Small intestine (tissue), 7 donors: ENCODE measurements around the gene GYPC. TPM values are rescaled to one million over a fixed set of nuclear protein-coding genes. Genes with fewer than 3 reads are reported as not detected.

Experiments used
- DNase-seq, 2 donors: peaks; one replicate each; pipeline versions ENCODE4 v3.0.0 to v3.0.0-alpha.2; 2013
- FAIRE-seq: peaks from 2 replicates; lab custom pipeline; 2012; peaks lifted over from hg19 to GRCh38; lab: Jason Lieb, UNC
- H3K27ac ChIP-seq, 3 donors: one replicate each; pipeline ENCODE4 v1.5.1; 2013; ENCODE audit warnings: low read length in 2 of 3, mild to moderate bottlenecking in 2 of 3, control low read depth in 1 of 3, inconsistent platforms in 1 of 3, low read depth in 1 of 3, moderate library complexity in 1 of 3
- H3K27me3 ChIP-seq, 3 donors: one replicate each; pipeline ENCODE4 v1.6.1; 2013; ENCODE audit warnings: low read length in 3 of 3, inconsistent platforms in 1 of 3; ENCODE audit not compliant: control insufficient read depth in 3 of 3, insufficient read depth in 3 of 3
- H3K36me3 ChIP-seq, 3 donors: one replicate each; pipeline ENCODE4 v1.6.1; 2013; ENCODE audit warnings: low read length in 3 of 3, inconsistent platforms in 1 of 3, low read depth in 1 of 3, mild to moderate bottlenecking in 1 of 3, moderate library complexity in 1 of 3; ENCODE audit not compliant: control insufficient read depth in 3 of 3, insufficient read depth in 2 of 3
- H3K4me1 ChIP-seq, 3 donors: one replicate each; pipeline ENCODE4 v1.6.1; 2013; ENCODE audit warnings: low read length in 2 of 3, inconsistent platforms in 1 of 3, low read depth in 1 of 3, mild to moderate bottlenecking in 1 of 3, moderate library complexity in 1 of 3; ENCODE audit not compliant: control insufficient read depth in 3 of 3, insufficient read depth in 2 of 3
- H3K4me3 ChIP-seq, 3 donors: one replicate each; pipeline ENCODE4 v1.5.1; 2013; ENCODE audit warnings: low read length in 3 of 3, control low read depth in 1 of 3, inconsistent platforms in 1 of 3, low read depth in 1 of 3, mild to moderate bottlenecking in 1 of 3, moderate library complexity in 1 of 3
- H3K9me3 ChIP-seq, 2 donors: one replicate each; pipeline ENCODE4 v1.6.1; 2013; ENCODE audit warnings: low read depth in 1 of 2, low read length in 1 of 2; ENCODE audit not compliant: control insufficient read depth in 2 of 2, insufficient read depth in 1 of 2
- WGBS, 3 donors: extraction: QIAGEN DNeasy Blood & Tissue Kit; methylation state at CpG; one replicate each; pipeline ENCODE4 v1.1.7; 2013; 5-methylcytosine and 5-hydroxymethylcytosine counted together
- polyA plus RNA-seq, 4 donors: library from polyadenylated mRNA; stranded (reverse) in 3 of 4; unstranded in 1 of 4; fragments of 200-250 nt in 3 of 4; fragments of 120-200 nt in 1 of 4; gene quantifications; one replicate each; pipeline versions ENCODE4 v1.2.1 to v1.2.3, GENCODE V29; 2013
- donor health status: healthy with polysubstance abuse.
- donor health status: control.
- donor health status: control.
- donor health status: Bipolar disorder and iron deficiency.
- donor health status: healthy.

Gene GYPC
- polyA plus RNA-seq, 4 donors = 4.5 to 50.5 (median 29.2) TPM

GRCh38 chr2:126700677-126701076 lies 44.7 kb downstream of the GYPC start:
- no peak overlapping the region for H3K4me3 ChIP-seq
- FAIRE-seq (no peak), DNase-seq (no peak)
- no peak overlapping the region for H3K27ac ChIP-seq
- no peaks in the 10 kb centered on the region for H3K27me3 ChIP-seq
- peaks cover 0 to 6% (median 0%) of the 10 kb centered on the region in 3 donors for H3K36me3 ChIP-seq
- 37 to 52% (median 39%) methylated on average over 2 of the region's 2 CpGs for WGBS, 3 donors
- H3K9me3 ChIP-seq = no peaks in the 10 kb centered on the region
- no peaks in the 10 kb centered on the region for H3K4me1 ChIP-seq

GRCh38 chr2:126703311-126703710 lies 47.4 kb downstream of the GYPC start:
- no peaks in the 10 kb centered on the region for H3K4me1 ChIP-seq
- no peak overlapping the region for H3K4me3 ChIP-seq
- H3K27me3 ChIP-seq = no peaks in the 10 kb centered on the region
- H3K9me3 ChIP-seq = no peaks in the 10 kb centered on the region
- no peak for FAIRE-seq
- WGBS, 3 donors = 91 to 92% (median 91%) methylated on average over 7 of the region's 7 CpGs
- no peaks in the 10 kb centered on the region for H3K36me3 ChIP-seq
- no peak for DNase-seq
- H3K27ac ChIP-seq = no peak overlapping the region

- H3K9me3 ChIP-seq = no peaks in the 10 kb centered on the region
- FAIRE-seq (no peak), DNase-seq (no peak)
- H3K36me3 ChIP-seq = no peaks in the 10 kb centered on the region
- H3K4me1 ChIP-seq = no peaks in the 10 kb centered on the region
- no peaks in the 10 kb centered on the region for H3K27me3 ChIP-seq
- 80 to 97% (median 96%) methylated on average over 2 of the region's 2 CpGs for WGBS, 3 donors
- H3K4me3 ChIP-seq = no peak overlapping the region
- H3K27ac ChIP-seq = no peak overlapping the region
Observed at GRCh38 chr2:126704434-126705160, 48.6 kb downstream of the GYPC start.

GRCh38 chr2:126707191-126707590 lies 51.2 kb downstream of the GYPC start:
- FAIRE-seq (no peak), DNase-seq (no peak)
- no peaks in the 10 kb centered on the region for H3K27me3 ChIP-seq
- H3K9me3 ChIP-seq = no peaks in the 10 kb centered on the region
- WGBS, 3 donors = 68 to 74% (median 74%) methylated on average over 1 of the region's 1 CpG
- no peaks in the 10 kb centered on the region for H3K4me1 ChIP-seq
- H3K4me3 ChIP-seq = no peak overlapping the region
- no peaks in the 10 kb centered on the region for H3K36me3 ChIP-seq
- no peak overlapping the region for H3K27ac ChIP-seq

- Histone ChIP-seq H3K4me1 (no peaks in the 10 kb centered on the region), H3K9me3 (no peaks in the 10 kb centered on the region), H3K27me3 (no peaks in the 10 kb centered on the region), H3K27ac (no peak overlapping the region), H3K36me3 (no peaks in the 10 kb centered on the region), H3K4me3 (no peak overlapping the region)
- DNase-seq (no peak), FAIRE-seq (no peak)
- 70 to 80% (median 72%) methylated on average over 4 of the region's 4 CpGs for WGBS, 3 donors
Observed at GRCh38 chr2:126707941-126708340, 52.0 kb downstream of the GYPC start.

- Histone ChIP-seq H3K9me3 (no peaks in the 10 kb centered on the region), H3K27ac (no peak overlapping the region), H3K4me3 (no peak overlapping the region), H3K36me3 (no peaks in the 10 kb centered on the region), H3K27me3 (no peaks in the 10 kb centered on the region), H3K4me1 (no peaks in the 10 kb centered on the region)
- DNase-seq (no peak), FAIRE-seq (no peak)
- WGBS, 3 donors = 72 to 82% (median 81%) methylated on average over 6 of the region's 6 CpGs
Observed at GRCh38 chr2:126714191-126714965, 58.4 kb downstream of the GYPC start.

GRCh38 chr2:126715111-126715510 lies 59.2 kb downstream of the GYPC start:
- H3K27ac ChIP-seq = no peak overlapping the region
- WGBS, 3 donors = 79 to 86% (median 82%) methylated on average over 3 of the region's 3 CpGs
- H3K27me3 ChIP-seq = no peaks in the 10 kb centered on the region
- FAIRE-seq = no peak
- no peaks in the 10 kb centered on the region for H3K36me3 ChIP-seq
- no peaks in the 10 kb centered on the region for H3K4me1 ChIP-seq
- no peaks in the 10 kb centered on the region for H3K9me3 ChIP-seq
- H3K4me3 ChIP-seq = no peak overlapping the region
- DNase-seq = no peak

- H3K27ac ChIP-seq = no peak overlapping the region
- DNase-seq (no peak), FAIRE-seq (no peak)
- H3K36me3 ChIP-seq = no peaks in the 10 kb centered on the region
- WGBS, 3 donors = 63 to 70% (median 65%) methylated on average over 5 of the region's 5 CpGs
- no peaks in the 10 kb centered on the region for H3K27me3 ChIP-seq
- H3K4me1 ChIP-seq = no peaks in the 10 kb centered on the region
- no peak overlapping the region for H3K4me3 ChIP-seq
- no peaks in the 10 kb centered on the region for H3K9me3 ChIP-seq
Observed at GRCh38 chr2:126715576-126716406, 59.8 kb downstream of the GYPC start.
